Measurements from ENCODE around the gene TMEM234. TPM values are rescaled to one million over a fixed set of nuclear protein-coding genes. Genes with fewer than 3 reads are reported as not detected.
A peak's percentile ranks its signal among the peaks of the same experiment; 100 is the strongest.

Gene TMEM234
- total and polyA plus RNA-seq, 2 of the 13 experiments (the other 11 are each of a cell fraction or from before 2014, with no cell fraction given) = 6.1 to 9.0 TPM

- TF ChIP-seq BCLAF1 (IDR thresholded peaks at IDR 0.05) = no peak
- no peak for TF ChIP-seq ZFP41 (CRISPR knock-in tag; IDR thresholded peaks at IDR 0.05; ENCODE audit: borderline replicate concordance)
- TF ChIP-seq ZBTB33 (CRISPR knock-in tag; IDR thresholded peaks at IDR 0.05) = no peak
- TF ChIP-seq TIGD3 (CRISPR knock-in tag; IDR thresholded peaks at IDR 0.05; ENCODE audit: borderline replicate concordance) = no peak; the same call in 1 of the 2 replicates
- peak; percentile 46; the same call in 1 of the 2 replicates for TF ChIP-seq BORCS8-MEF2B (CRISPR knock-in tag; IDR thresholded peaks at IDR 0.05)
- no peak for TF ChIP-seq E2F1 (CRISPR knock-in tag; IDR thresholded peaks at IDR 0.05)
- no peak for TF ChIP-seq SIN3A (IDR thresholded peaks at IDR 0.05; ENCODE audit: borderline replicate concordance, low read depth, low read length)
- TF ChIP-seq PAX8 (CRISPR knock-in tag; IDR thresholded peaks at IDR 0.05; ENCODE audit: borderline replicate concordance) = 0 out of 2 replicates have a peak, but pooled peaks have one; percentile 27
- TF ChIP-seq CAMTA2 (CRISPR knock-in tag; IDR thresholded peaks at IDR 0.05; ENCODE audit: borderline replicate concordance) = no peak
- 0 out of 2 replicates have a peak, but pooled peaks have one; percentile 45 for TF ChIP-seq ZNF766 (CRISPR knock-in tag; IDR thresholded peaks at IDR 0.05; ENCODE audit: borderline replicate concordance)
- TF ChIP-seq KAT2B (IDR thresholded peaks at IDR 0.05; ENCODE audit: borderline replicate concordance, low read depth, low read length) = no peak
- no peak for TF ChIP-seq MYC (CRISPR knock-in tag; IDR thresholded peaks at IDR 0.05; ENCODE audit: borderline replicate concordance)
- peak; percentile 77; the same call in 1 of the 2 replicates for TF ChIP-seq IRF1 (CRISPR knock-in tag; IDR thresholded peaks at IDR 0.05; ENCODE audit: low read depth)
- TF ChIP-seq ZNF670 (CRISPR knock-in tag; IDR thresholded peaks at IDR 0.05; ENCODE audit: borderline replicate concordance) = 0 out of 2 replicates have a peak, but pooled peaks have one; percentile 30
- peak; percentile 59; the same call in 1 of the 2 replicates for TF ChIP-seq ZNF543 (CRISPR knock-in tag; IDR thresholded peaks at IDR 0.05)
- peak; percentile 77; the same call in 1 of the 2 replicates for TF ChIP-seq ZSCAN20 (CRISPR knock-in tag; IDR thresholded peaks at IDR 0.05; ENCODE audit: borderline replicate concordance)
- peak; percentile 38; the same call in 1 of the 2 replicates for TF ChIP-seq YEATS4 (CRISPR knock-in tag; IDR thresholded peaks at IDR 0.05; ENCODE audit: borderline replicate concordance)
- no peak for TF ChIP-seq ZMAT5 (CRISPR knock-in tag; IDR thresholded peaks at IDR 0.05; ENCODE audit: borderline replicate concordance, low read depth)
- TF ChIP-seq ZNF343 (CRISPR knock-in tag; IDR thresholded peaks at IDR 0.05) = 0 out of 2 replicates have a peak, but pooled peaks have one; percentile 44
Measured at GRCh38 chr1:32241001-32241763, 19.0 kb upstream of the TMEM234 start (continued).
